Nephron (organoid): ENCODE data around the gene PLA2G1B.

ENCODE experiments used
- H3K27ac Mint-ChIP-seq, 3 experiments: 2 replicates each; pipeline ENCODE4 v1.8.0; 2020; ENCODE audit warnings: mixed read lengths in 3 of 3, mild to moderate bottlenecking in 2 of 3, moderate library complexity in 1 of 3
- H3K27me3 Mint-ChIP-seq: 2 replicates; pipeline ENCODE4 v1.8.0; 2021; ENCODE audit warnings: low read depth, mild to moderate bottlenecking, moderate library complexity, mixed read lengths
- H3K36me3 Mint-ChIP-seq: 2 replicates; pipeline ENCODE4 v1.8.0; 2020; ENCODE audit warnings: low read depth, mixed read lengths
- H3K4me1 Mint-ChIP-seq: 2 replicates; pipeline ENCODE4 v1.8.0; 2020; ENCODE audit warnings: mixed read lengths
- H3K4me3 Mint-ChIP-seq, 3 experiments: 2 replicates each; pipeline ENCODE4 v1.8.0; 2020; ENCODE audit warnings: mild to moderate bottlenecking in 3 of 3, mixed read lengths in 3 of 3, moderate library complexity in 2 of 3
- H3K9me3 Mint-ChIP-seq: 2 replicates; pipeline ENCODE4 v1.8.0; 2020; ENCODE audit warnings: mixed read lengths
- TF ChIP-seq, protein P1 (sequence below), 3 experiments: fragments of 200-600 bp; sonication (generic); IDR thresholded peaks; one replicate each; pipeline ENCODE4 v1.5.0; 2021; ENCODE audit warnings: antibody characterized with exemption in 3 of 3; ENCODE audit not compliant: unreplicated experiment in 3 of 3

PLA2G1B gene

DNA sequence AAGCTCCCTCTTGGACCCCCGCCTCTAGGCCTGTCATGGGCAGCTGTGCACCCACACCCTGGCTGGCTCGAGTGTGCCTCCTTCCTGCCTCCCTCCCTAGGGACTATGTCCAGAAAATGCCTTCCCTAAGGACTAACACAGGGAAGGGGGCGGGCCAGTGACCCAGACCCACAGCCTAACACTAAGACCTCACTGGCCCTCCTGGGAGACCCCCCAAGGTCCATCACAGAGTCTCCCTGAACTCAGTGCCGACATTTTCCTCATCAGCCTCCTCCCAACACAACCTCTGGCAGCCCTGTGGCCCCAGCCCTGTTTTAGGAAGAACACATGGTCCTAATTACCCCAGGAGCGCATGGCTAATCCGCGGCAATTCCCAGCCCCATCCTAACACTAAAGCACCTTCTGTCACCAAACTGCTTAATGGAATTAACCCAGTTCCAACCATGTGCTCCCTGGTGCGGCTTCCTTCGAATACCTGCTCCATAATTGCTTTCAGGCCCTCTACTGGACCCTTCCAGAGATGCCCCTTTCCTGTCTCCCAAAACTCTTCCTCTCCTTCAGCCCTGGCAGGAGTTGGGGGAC, 35.8 kb upstream of the PLA2G1B start:
- Mint-ChIP-seq H3K4me1 (peaks cover 50% of the 10 kb centered on the region), H3K27ac (peak overlapping the region; percentile 76 to 97 (median 97)), H3K27me3 (peaks cover 16% of the 10 kb centered on the region), H3K36me3 (peaks cover 42% of the 10 kb centered on the region), H3K9me3 (no peaks in the 10 kb centered on the region), H3K4me3 (peak overlapping the region; percentile 56 to 86 (median 58))
- TF ChIP-seq, protein P1, sequence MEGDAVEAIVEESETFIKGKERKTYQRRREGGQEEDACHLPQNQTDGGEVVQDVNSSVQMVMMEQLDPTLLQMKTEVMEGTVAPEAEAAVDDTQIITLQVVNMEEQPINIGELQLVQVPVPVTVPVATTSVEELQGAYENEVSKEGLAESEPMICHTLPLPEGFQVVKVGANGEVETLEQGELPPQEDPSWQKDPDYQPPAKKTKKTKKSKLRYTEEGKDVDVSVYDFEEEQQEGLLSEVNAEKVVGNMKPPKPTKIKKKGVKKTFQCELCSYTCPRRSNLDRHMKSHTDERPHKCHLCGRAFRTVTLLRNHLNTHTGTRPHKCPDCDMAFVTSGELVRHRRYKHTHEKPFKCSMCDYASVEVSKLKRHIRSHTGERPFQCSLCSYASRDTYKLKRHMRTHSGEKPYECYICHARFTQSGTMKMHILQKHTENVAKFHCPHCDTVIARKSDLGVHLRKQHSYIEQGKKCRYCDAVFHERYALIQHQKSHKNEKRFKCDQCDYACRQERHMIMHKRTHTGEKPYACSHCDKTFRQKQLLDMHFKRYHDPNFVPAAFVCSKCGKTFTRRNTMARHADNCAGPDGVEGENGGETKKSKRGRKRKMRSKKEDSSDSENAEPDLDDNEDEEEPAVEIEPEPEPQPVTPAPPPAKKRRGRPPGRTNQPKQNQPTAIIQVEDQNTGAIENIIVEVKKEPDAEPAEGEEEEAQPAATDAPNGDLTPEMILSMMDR (IDR thresholded peaks at IDR 0.05; ENCODE audit: unreplicated experiment in 3 of 3) = no peak

DNA sequence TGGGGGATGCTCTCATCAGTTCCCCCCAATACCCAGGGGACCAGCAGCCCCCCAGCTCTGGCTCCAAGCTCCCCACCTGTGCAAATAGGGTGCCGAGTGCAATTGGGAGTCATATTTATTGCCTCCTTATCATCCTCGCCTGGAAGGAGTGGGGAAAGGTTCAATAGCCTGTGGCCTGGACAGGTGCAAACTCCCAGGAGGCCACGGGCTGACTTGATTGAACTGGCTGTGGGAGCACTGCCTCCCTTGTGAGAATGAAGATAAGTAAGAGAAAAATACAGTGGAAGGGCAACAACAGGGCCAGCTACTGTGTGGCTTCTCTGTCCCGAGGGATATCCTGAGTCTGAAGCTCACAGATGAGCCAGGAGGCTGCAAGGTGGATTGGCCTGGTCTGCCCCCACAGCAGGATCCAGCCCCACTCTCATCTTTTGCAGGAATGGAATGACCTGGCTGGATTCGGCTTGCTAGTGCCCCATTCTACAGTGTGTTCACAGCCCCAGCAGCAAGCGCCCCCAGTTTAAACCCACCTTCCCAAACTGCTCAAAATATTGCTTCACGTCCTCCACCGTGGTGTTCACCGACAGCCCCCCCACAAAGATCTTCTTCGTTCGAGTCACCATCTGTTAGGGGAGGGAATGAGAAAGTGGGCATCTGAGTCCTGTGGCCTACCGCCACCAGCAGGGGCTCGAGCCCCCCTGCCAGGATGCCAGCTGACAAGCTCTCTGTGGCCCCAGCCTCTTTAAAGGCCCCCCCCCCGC, 35.1 kb upstream of the PLA2G1B start:
- H3K36me3 Mint-ChIP-seq = peaks cover 48% of the 10 kb centered on the region
- no peaks in the 10 kb centered on the region for H3K9me3 Mint-ChIP-seq
- H3K4me1 Mint-ChIP-seq = peaks cover 55% of the 10 kb centered on the region
- H3K4me3 Mint-ChIP-seq = peak overlapping the region; percentile 81 to 86 (median 83)
- H3K27ac Mint-ChIP-seq = peak overlapping the region; percentile 76 to 97 (median 97)
- TF ChIP-seq, protein P1 (IDR thresholded peaks at IDR 0.05; ENCODE audit: unreplicated experiment in 3 of 3) = no peak
- H3K27me3 Mint-ChIP-seq = peaks cover 13% of the 10 kb centered on the region

DNA sequence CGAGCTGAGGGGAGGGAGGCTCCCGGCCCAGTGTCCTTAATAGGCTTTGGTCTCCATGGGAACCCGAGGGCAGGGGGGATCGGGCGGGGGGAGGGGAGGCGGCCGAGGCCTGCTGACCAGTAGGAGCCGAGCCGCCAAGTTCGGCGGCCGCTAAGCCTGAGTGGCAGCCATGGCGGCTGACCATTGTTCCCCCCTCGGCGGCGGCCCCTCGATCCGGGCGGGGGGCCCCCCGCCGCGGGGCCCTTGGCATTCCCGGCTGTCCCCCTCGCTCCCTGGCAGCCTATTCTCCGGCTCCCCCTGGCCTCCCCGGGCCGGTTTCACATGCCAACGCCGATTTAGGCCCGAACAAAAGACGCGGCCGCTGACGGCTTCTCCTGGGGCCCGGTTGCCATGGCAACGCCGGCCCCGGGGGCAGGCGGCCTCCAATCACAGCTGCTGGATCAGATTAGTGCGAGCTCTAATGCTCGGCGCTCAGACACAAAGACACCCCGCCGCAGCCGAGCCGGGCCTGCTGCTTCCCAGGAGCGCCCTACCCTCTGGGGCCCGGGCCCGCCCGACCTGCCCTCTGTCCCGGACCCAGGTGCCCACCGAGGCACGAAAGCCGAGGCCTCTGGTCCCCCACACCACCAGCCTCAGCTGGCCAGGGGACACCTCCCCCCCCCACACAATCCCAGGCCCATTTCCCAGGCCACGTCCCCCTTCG, 34.1 kb upstream of the PLA2G1B start:
- Mint-ChIP-seq H3K9me3 (no peaks in the 10 kb centered on the region), H3K36me3 (peaks cover 59% of the 10 kb centered on the region), H3K27me3 (peaks cover 3% of the 10 kb centered on the region), H3K27ac (peak overlapping the region; percentile 76 to 97 (median 97)), H3K4me3 (peak overlapping the region; percentile 81 to 86 (median 83)), H3K4me1 (peaks cover 46% of the 10 kb centered on the region)
- TF ChIP-seq, protein P1 (IDR thresholded peaks at IDR 0.05; ENCODE audit: unreplicated experiment in 3 of 3) = no peak

DNA sequence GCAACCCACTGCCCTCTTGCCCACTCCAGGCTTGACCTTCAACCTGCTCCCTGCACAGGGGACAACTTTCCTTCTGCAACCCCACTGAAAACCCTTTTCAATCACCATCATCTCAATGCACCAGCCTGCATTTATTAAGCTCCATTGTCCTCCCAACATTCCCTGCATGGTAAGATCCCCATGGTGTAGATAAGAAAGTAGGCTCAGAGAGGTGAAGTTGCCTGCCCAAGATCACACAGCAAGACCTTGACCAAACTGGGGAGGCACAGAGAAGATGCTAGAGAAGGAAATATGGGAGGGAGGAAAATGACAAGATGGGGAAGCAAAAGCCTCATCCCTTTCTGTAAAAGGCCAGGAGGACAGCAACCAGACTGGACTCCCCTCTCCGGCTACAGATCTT, 31.5 kb upstream of the PLA2G1B start:
- peaks cover 39% of the 10 kb centered on the region for H3K4me1 Mint-ChIP-seq
- H3K27ac Mint-ChIP-seq = peak overlapping the region; percentile 26 to 76 (median 68)
- TF ChIP-seq, protein P1 (IDR thresholded peaks at IDR 0.05; ENCODE audit: unreplicated experiment in 3 of 3) = no peak
- H3K4me3 Mint-ChIP-seq = peak overlapping the region in 1 of 3 experiments; percentile 0
- no peaks in the 10 kb centered on the region for H3K9me3 Mint-ChIP-seq
- no peaks in the 10 kb centered on the region for H3K27me3 Mint-ChIP-seq
- H3K36me3 Mint-ChIP-seq = peaks cover 62% of the 10 kb centered on the region

DNA sequence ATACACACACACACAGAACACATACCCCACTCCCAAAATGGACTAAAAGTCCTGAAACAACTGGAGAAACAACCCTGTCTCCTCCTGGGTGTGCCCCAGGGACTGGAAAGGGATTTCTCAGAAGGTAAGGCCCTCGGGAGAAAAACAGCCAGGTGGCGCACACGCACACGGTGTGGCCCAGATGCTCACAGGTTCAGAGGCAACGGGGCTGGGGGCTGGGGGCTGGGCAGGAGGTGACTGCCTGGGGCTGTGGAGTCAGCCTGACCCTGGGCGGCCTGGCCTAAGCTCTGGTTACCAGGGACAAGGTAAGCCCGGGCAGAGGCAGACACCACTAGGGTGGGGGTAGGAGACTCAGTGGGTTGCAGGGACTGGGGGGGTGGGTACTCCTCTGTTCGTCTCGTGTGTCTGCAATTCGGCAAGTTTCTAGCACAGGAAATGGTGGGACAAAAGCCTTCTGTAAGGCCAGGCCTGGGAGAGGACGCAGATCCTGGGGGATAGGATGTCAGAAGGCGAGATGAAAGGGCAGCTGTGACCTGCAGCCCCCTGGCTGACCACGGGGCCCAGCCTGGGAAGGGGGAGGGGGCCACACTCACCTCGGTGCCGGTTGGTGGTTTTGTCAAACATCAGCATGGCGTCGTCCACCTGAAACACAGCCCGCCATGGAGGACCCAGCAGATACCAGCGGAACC, 31.0 kb upstream of the PLA2G1B start:
- peaks cover 33% of the 10 kb centered on the region for H3K4me1 Mint-ChIP-seq
- peaks cover 63% of the 10 kb centered on the region for H3K36me3 Mint-ChIP-seq
- no peaks in the 10 kb centered on the region for H3K27me3 Mint-ChIP-seq
- H3K27ac Mint-ChIP-seq = peak overlapping the region; percentile 48 to 89 (median 76)
- H3K4me3 Mint-ChIP-seq = peak overlapping the region in 1 of 3 experiments; percentile 22
- no peaks in the 10 kb centered on the region for H3K9me3 Mint-ChIP-seq
- TF ChIP-seq, protein P1 (IDR thresholded peaks at IDR 0.05; ENCODE audit: unreplicated experiment in 3 of 3) = no peak
